Erythroblast (primary cell): ENCODE data around the gene LSR.

ENCODE experiments used
- GATA1 ChIP-seq: IDR thresholded peaks from 2 replicates; pipeline ENCODE4 v1.6.1; 2011; ENCODE audit warnings: low read depth, mild to moderate bottlenecking, control low read depth, low read length, moderate library complexity
- POLR2A ChIP-seq: IDR thresholded peaks from 2 replicates; pipeline ENCODE4 v1.6.1; 2011; ENCODE audit warnings: mild to moderate bottlenecking, low read length

DNA sequence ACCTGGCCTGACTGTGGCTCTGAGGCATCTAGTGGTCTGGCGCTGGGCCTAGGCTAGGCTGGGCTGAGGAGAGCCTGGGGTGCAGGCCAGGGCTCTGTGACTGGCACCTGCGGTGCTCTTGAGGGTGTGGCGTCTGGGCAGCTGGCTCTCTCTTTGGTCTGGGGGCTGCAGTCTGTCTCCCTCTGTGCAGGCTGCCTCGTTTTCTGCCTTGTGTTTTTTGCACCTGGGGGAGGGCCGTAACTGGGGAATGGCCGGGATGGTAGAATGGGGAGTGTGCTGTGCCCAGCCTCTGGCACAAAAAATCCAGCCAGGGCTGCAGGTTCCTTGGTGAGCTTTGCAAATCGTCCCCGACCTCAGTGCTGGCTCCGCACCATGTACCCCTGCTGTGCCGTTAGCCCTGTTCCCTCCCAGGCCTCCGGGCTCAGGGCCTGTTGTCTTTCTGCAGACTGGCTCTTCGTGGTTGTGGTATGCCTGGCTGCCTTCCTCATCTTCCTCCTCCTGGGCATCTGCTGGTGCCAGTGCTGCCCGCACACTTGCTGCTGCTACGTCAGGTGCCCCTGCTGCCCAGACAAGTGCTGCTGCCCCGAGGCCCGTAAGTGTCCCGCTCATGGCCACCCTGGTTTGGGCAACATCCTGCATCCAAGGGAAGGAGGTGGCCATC lies 13.4 kb downstream of the LSR start:
- TF ChIP-seq POLR2A (peak; percentile 3), GATA1 (no peak)
